Right lobe of liver (tissue), 4 donors: ENCODE results near the gene INPP5D.

ENCODE experiments used
- CTCF ChIP-seq, 4 donors: fragments of 200-600 bp in 3 of 4; fragments of 450-650 bp in 1 of 4; IDR thresholded peaks; one replicate each; pipeline versions ENCODE4 v1.5.1 to v1.8.0; 2016 to 2022; ENCODE audit warnings: antibody characterized with exemption in 4 of 4, mild to moderate bottlenecking in 2 of 4
- POLR2A ChIP-seq: fragments of 450-650 bp; IDR thresholded peaks from one replicate; pipeline ENCODE4 v1.6.1; 2017; ENCODE audit warnings: antibody characterized with exemption, mild to moderate bottlenecking
- donor health status: DM: no; HTN: no; CAD: no.
- donor health status: DM: no; HTN: no; CAD: no.
- donor health status: DM: no; HTN: yes; CAD: no.

GRCh38 chr2:233062451-233062850 is 2.3 kb downstream of the INPP5D start:
- TF ChIP-seq CTCF (IDR thresholded peaks at IDR 0.05) (no peak), POLR2A (no peak)
